Activated gamma-delta T cell treated with Interleukin-2 at 50 U/mL for 16 hours (primary cell): ENCODE measurements around the gene SLC23A2.

Source experiments
- DNase-seq: peaks from one replicate; pipeline ENCODE4 v3.0.0-alpha.2; 2020

SLC23A2 gene

GRCh38 chr20:4837760-4838159 is 163.6 kb downstream of the SLC23A2 start:
- DNase-seq = no peak

- no peak for DNase-seq
Measured at GRCh38 chr20:4836935-4837334, 164.4 kb downstream of the SLC23A2 start.

- no peak for DNase-seq
Measured at GRCh38 chr20:4836473-4836872, 164.8 kb downstream of the SLC23A2 start.

- no peak for DNase-seq
Measured at GRCh38 chr20:4835244-4836177, 165.8 kb downstream of the SLC23A2 start.

GRCh38 chr20:4833074-4833728 is 168.1 kb downstream of the SLC23A2 start:
- no peak for DNase-seq

GRCh38 chr20:4832469-4832868 is 168.8 kb downstream of the SLC23A2 start:
- DNase-seq = no peak

GRCh38 chr20:4830696-4831095 is 170.6 kb downstream of the SLC23A2 start:
- no peak for DNase-seq

- no peak for DNase-seq
Measured at GRCh38 chr20:4830259-4830658, 171.1 kb downstream of the SLC23A2 start.

GRCh38 chr20:4829514-4830215 is 171.6 kb downstream of the SLC23A2 start:
- DNase-seq = no peak

- DNase-seq = no peak
Measured at GRCh38 chr20:4828830-4829513, 172.3 kb downstream of the SLC23A2 start.

GRCh38 chr20:4821590-4821989 is 179.7 kb downstream of the SLC23A2 start:
- DNase-seq = no peak

GRCh38 chr20:4820806-4821518 is 180.3 kb downstream of the SLC23A2 start:
- no peak for DNase-seq

GRCh38 chr20:4819901-4820300 is 181.4 kb downstream of the SLC23A2 start:
- DNase-seq = no peak

- DNase-seq = no peak
Measured at GRCh38 chr20:4817230-4817671, 184.1 kb downstream of the SLC23A2 start.

- DNase-seq = no peak
Measured at GRCh38 chr20:4815628-4816027, 185.7 kb downstream of the SLC23A2 start.

GRCh38 chr20:4814696-4815252 is 186.5 kb downstream of the SLC23A2 start:
- DNase-seq = peak; percentile 65

GRCh38 chr20:4813863-4814695 is 187.2 kb downstream of the SLC23A2 start:
- peak; percentile 56 for DNase-seq

- DNase-seq = peak; percentile 9
Measured at GRCh38 chr20:4813076-4813862, 188.0 kb downstream of the SLC23A2 start.

GRCh38 chr20:4812641-4813075 is 188.7 kb downstream of the SLC23A2 start:
- no peak for DNase-seq

- no peak for DNase-seq
Measured at GRCh38 chr20:4812216-4812615, 189.1 kb downstream of the SLC23A2 start.
